ENCODE measurements around the gene RACGAP1.

Gene RACGAP1

DNA sequence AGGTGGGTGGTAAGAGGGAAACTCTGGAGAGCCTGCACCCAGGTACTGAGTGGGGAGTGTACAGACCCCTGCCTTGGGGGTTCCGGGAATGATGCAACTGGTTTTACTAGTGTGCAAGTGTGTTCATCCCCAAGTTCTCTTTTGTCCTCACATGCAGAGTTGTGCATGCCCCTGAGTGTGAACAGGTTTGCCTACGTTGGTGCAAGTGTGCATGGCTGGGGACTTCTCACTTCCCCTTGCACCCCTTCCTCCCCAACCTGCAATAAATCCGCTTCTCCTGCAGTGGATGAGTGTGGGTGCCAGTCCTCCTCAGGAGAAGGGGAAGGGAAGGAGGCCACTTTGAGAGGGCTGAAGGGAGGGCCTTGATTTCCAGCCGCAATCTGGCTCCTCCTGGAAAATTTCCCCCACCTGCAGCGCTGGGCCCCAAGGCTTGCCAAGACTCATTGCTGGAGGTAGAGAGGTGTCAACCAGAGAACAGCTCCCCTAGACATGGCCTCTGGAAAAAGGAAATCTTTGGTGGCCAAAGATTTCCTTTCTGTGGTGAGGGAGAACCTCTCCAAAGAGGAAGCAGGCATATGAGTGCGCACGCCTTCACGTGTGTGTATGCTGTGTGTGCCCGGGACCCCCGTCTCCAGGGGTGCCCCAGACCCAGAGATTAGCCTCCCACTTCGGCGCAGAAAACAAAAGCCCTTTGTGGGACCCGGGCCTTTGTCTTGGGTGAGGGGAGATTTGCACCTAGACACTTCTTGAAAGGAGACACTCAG is 69.2 kb downstream of the RACGAP1 start:
- ATAC-seq = no peak
- TF ChIP-seq, protein P1, sequence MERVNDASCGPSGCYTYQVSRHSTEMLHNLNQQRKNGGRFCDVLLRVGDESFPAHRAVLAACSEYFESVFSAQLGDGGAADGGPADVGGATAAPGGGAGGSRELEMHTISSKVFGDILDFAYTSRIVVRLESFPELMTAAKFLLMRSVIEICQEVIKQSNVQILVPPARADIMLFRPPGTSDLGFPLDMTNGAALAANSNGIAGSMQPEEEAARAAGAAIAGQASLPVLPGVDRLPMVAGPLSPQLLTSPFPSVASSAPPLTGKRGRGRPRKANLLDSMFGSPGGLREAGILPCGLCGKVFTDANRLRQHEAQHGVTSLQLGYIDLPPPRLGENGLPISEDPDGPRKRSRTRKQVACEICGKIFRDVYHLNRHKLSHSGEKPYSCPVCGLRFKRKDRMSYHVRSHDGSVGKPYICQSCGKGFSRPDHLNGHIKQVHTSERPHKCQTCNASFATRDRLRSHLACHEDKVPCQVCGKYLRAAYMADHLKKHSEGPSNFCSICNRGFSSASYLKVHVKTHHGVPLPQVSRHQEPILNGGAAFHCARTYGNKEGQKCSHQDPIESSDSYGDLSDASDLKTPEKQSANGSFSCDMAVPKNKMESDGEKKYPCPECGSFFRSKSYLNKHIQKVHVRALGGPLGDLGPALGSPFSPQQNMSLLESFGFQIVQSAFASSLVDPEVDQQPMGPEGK (CRISPR knock-in tag; IDR thresholded peaks at IDR 0.05; ENCODE audit: borderline replicate concordance) = no peak

DNA sequence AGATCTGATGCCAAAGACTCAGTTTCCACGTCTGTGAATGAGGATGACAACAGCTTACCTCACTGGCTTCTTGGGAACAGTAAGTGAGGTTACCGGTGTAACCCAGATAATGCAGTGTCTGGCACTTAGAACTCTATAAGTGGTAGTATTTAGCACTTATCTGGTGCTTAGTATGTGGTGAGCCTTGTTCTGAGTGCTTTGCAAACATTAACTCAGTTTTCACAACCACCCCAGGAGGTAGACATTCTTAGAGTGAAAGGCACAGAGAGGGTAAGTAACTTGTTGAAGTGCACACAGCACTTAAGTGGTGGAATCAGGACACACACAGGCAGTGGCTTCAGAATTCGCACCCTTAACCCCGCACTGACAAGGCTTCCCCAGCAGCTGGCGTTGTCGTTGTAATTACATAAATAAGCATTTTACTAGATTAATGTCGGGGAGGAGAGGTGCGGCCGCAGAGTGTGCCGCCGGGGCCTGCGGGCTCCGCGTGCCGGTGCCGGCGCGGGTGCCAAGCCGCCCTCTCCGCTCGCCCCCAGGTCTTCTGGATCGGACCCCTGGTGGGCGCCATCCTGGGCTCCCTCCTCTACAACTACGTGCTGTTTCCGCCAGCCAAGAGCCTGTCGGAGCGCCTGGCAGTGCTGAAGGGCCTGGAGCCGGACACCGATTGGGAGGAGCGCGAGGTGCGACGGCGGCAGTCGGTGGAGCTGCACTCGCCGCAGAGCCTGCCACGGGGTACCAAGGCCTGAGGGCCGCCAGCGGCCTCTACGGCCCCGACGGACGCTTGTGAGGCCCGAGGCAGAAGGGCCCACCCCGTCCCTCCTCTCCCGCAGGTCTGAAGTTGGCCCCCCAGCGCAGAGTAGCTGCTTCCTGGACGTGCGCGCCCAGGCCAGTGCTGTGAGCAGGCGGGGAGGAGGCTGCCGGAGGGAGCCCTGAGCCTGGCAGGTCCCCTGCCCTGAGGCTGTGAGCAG is 70.1 kb downstream of the RACGAP1 start:
- no peak for ATAC-seq
- TF ChIP-seq OSR1 (CRISPR knock-in tag; IDR thresholded peaks at IDR 0.05) (no peak), ZFP30 (CRISPR knock-in tag; IDR thresholded peaks at IDR 0.05) (no peak), SNAI2 (CRISPR knock-in tag; IDR thresholded peaks at IDR 0.05) (no peak), ZC3H10 (CRISPR knock-in tag; IDR thresholded peaks at IDR 0.05) (no peak)

DNA sequence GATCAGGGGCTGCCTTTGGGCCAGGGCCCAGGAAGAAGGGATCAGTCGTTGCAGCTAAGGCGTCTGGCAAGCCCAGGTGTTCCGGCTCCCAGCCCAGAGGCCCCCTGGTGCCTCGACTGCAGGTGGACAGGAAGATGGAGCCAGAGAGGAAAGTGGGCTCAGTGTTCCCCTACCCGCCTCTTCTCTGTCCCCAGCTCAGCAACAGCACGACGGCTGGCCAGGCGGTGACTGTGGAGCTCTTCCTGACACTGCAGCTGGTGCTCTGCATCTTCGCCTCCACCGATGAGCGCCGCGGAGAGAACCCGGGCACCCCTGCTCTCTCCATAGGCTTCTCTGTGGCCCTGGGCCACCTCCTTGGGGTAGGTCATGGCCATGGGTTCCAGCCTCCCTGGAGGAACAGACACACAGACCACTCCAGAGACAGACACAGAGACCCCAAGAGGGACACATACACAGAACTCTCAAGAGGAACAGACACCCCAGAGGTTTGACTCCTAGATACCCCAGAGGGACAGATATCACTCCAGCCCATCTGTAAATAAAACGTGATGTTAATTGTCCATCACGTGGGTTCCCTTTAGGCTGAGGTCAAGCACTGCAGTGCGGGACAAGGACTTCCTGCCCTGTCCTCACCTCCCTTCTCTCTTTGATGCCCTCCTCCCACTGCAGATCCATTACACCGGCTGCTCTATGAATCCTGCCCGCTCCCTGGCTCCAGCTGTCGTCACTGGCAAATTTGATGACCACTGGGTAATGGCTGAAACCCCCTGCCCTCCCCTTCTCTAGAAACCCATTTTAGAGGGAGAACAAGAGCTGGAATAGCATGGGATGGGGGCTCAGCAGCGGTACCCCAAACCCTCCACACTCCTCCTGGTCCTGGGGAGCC is 71.1 kb downstream of the RACGAP1 start:
- TF ChIP-seq SNAI2 (CRISPR knock-in tag; IDR thresholded peaks at IDR 0.05) (no peak), ESRRG (CRISPR knock-in tag; IDR thresholded peaks at IDR 0.05) (no peak), ARNTL (CRISPR knock-in tag; IDR thresholded peaks at IDR 0.05; ENCODE audit: borderline replicate concordance, low read depth) (no peak), RARB (CRISPR knock-in tag; IDR thresholded peaks at IDR 0.05) (no peak), OSR1 (CRISPR knock-in tag; IDR thresholded peaks at IDR 0.05) (no peak), ZNF70 (CRISPR knock-in tag; IDR thresholded peaks at IDR 0.05) (no peak)
- ATAC-seq = no peak

DNA sequence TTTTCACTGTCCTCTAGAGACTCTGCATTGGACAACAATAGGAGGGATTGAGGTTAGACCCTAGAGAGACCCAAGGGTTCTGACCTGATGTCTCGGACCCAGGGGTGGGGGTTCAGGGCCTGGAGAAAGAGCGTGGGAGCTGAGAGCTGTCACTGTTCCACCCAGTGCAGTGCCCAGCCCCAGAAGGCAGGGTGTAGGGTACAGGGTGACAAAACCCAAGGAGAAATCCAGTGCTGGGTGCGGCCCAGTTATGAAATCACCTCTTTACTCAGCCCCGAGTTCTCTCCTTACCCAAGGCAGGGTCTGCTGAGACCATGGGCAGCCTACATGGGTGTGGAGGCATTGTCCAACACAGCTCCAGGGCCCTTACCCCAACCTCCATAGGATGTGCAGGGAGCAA is 72.1 kb downstream of the RACGAP1 start:
- TF ChIP-seq GLIS3 (CRISPR knock-in tag; IDR thresholded peaks at IDR 0.05) = no peak
- TF ChIP-seq ESRRG (CRISPR knock-in tag; IDR thresholded peaks at IDR 0.05) = no peak
- TF ChIP-seq, protein P1 (CRISPR knock-in tag; IDR thresholded peaks at IDR 0.05; ENCODE audit: borderline replicate concordance) = no peak
- TF ChIP-seq, protein P2, sequence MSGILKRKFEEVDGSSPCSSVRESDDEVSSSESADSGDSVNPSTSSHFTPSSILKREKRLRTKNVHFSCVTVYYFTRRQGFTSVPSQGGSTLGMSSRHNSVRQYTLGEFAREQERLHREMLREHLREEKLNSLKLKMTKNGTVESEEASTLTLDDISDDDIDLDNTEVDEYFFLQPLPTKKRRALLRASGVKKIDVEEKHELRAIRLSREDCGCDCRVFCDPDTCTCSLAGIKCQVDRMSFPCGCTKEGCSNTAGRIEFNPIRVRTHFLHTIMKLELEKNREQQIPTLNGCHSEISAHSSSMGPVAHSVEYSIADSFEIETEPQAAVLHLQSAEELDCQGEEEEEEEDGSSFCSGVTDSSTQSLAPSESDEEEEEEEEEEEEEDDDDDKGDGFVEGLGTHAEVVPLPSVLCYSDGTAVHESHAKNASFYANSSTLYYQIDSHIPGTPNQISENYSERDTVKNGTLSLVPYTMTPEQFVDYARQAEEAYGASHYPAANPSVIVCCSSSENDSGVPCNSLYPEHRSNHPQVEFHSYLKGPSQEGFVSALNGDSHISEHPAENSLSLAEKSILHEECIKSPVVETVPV (CRISPR knock-in tag; IDR thresholded peaks at IDR 0.05) = no peak
- TF ChIP-seq, protein P3, sequence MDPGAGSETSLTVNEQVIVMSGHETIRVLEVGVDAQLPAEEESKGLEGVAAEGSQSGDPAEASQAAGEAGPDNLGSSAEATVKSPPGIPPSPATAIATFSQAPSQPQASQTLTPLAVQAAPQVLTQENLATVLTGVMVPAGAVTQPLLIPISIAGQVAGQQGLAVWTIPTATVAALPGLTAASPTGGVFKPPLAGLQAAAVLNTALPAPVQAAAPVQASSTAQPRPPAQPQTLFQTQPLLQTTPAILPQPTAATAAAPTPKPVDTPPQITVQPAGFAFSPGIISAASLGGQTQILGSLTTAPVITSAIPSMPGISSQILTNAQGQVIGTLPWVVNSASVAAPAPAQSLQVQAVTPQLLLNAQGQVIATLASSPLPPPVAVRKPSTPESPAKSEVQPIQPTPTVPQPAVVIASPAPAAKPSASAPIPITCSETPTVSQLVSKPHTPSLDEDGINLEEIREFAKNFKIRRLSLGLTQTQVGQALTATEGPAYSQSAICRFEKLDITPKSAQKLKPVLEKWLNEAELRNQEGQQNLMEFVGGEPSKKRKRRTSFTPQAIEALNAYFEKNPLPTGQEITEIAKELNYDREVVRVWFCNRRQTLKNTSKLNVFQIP (CRISPR knock-in tag; IDR thresholded peaks at IDR 0.05; ENCODE audit: borderline replicate concordance, low read depth) = no peak
- no peak for TF ChIP-seq TCF4 (CRISPR knock-in tag; IDR thresholded peaks at IDR 0.05; ENCODE audit: borderline replicate concordance)
- no peak for TF ChIP-seq TOX (CRISPR knock-in tag; IDR thresholded peaks at IDR 0.05; ENCODE audit: borderline replicate concordance)
- TF ChIP-seq ZNF70 (CRISPR knock-in tag; IDR thresholded peaks at IDR 0.05) = no peak
- TF ChIP-seq ZC3H10 (CRISPR knock-in tag; IDR thresholded peaks at IDR 0.05) = no peak
- TF ChIP-seq BACH2 (CRISPR knock-in tag; IDR thresholded peaks at IDR 0.05; ENCODE audit: borderline replicate concordance) = no peak
- no peak for TF ChIP-seq SNAI2 (CRISPR knock-in tag; IDR thresholded peaks at IDR 0.05)
- no peak for TF ChIP-seq ZFP3 (CRISPR knock-in tag; IDR thresholded peaks at IDR 0.05)
- no peak for TF ChIP-seq ARNTL (CRISPR knock-in tag; IDR thresholded peaks at IDR 0.05; ENCODE audit: borderline replicate concordance, low read depth)
- TF ChIP-seq ISL1 (CRISPR knock-in tag; IDR thresholded peaks at IDR 0.05) = no peak
- no peak for TF ChIP-seq ZNF565 (CRISPR knock-in tag; conservative IDR thresholded peaks at IDR 0.05; ENCODE audit: low read depth)
- TF ChIP-seq PPARA (CRISPR knock-in tag; IDR thresholded peaks at IDR 0.05; ENCODE audit: borderline replicate concordance) = no peak
- TF ChIP-seq ZFP30 (CRISPR knock-in tag; IDR thresholded peaks at IDR 0.05) = no peak
- no peak for ATAC-seq
